DND-41 (cell line): ENCODE data around the gene ABCC9.

Experiments
- CTCF ChIP-seq: IDR thresholded peaks from 2 replicates; pipeline ENCODE4 v1.5.1; 2012; ENCODE audit warnings: borderline replicate concordance, low read length, moderate library complexity, mild to moderate bottlenecking; ENCODE audit not compliant: poor library complexity, severe bottlenecking; ENCODE audit errors: extremely low read depth
- EZH2 ChIP-seq: IDR thresholded peaks from 3 replicates; pipeline ENCODE4 v1.6.1; 2012; ENCODE audit warnings: borderline replicate concordance, low read depth, mild to moderate bottlenecking, moderate library complexity, low read length, inconsistent platforms; ENCODE audit not compliant: severe bottlenecking

- TF ChIP-seq EZH2 (no peak), CTCF (no peak)
Observed at GRCh38 chr12:21786041-21786531, 155.1 kb downstream of the ABCC9 start.
